ENCODE data around the gene DUSP14. TPM values are rescaled to one million over a fixed set of nuclear protein-coding genes. Genes with fewer than 3 reads are reported as not detected.

DUSP14 gene
- total and polyA plus RNA-seq, 2 of the 8 experiments (the other 6 are each of a cell fraction or from before 2014, with no cell fraction given) = 22.1 to 37.9 TPM

DNA sequence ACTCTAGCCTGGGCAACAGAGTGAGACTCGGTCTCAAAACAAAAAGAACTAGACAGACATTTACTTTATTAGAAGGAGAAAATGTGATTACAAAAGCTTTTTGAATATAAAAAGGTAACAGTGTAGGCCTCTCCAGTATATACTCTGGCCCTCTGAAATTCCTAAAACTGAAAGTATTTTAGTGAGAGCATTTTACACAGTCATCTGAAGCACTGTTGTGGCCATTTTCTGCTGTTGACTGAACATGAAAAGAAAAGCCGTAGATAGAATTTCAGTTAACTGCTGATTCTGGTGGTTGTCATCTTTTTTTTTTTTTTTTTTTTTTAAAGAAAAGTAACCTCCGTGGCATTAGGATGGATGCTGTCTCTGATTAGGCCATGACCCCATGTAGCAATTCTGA lies 15.6 kb downstream of the DUSP14 start:
- H3K79me1 ChIP-seq (ENCODE audit: low read depth, low read length) = peaks cover 17% of the 10 kb centered on the region
- no peak overlapping the region for H3K4ac ChIP-seq (replicated peaks; ENCODE audit: insufficient read length, low read depth, low read length)
- H3K9ac ChIP-seq (replicated peaks in 1 of 4; ENCODE audit: extremely low read depth in 1 of 4, low read depth in 3 of 4, low read length in 3 of 4) = no peak overlapping the region
- H3K27me3 ChIP-seq (replicated peaks in 1 of 4; ENCODE audit: control insufficient read depth in 3 of 4, extremely low read depth in 1 of 4, insufficient read depth in 3 of 4, low read length in 3 of 4) = no peaks in the 10 kb centered on the region
- no peak overlapping the region for H2BK5ac ChIP-seq (ENCODE audit: low read depth, low read length)
- no peak overlapping the region for H3K4me2 ChIP-seq (ENCODE audit: insufficient read depth in 1 of 2, low read depth in 2 of 2, low read length in 2 of 2)
- H3K4me1 ChIP-seq (replicated peaks in 1 of 4; ENCODE audit: control insufficient read depth in 3 of 4, insufficient read depth in 4 of 4, low read length in 3 of 4) = peaks cover 0 to 3% (median 1%) of the 10 kb centered on the region in 4 experiments; a peak in 3 of 7 replicates
- no peak for DNase-seq (ENCODE audit: low read depth in 1 of 2, low spot score in 2 of 2)
- H3K27ac ChIP-seq (ENCODE audit: low read depth, low read length) = no peak overlapping the region
- H3K79me2 ChIP-seq (ENCODE audit: control insufficient read depth in 1 of 2, insufficient read depth in 2 of 2, low read length in 2 of 2) = peaks cover 0 to 45% of the 10 kb centered on the region in 2 experiments; a peak in 3 of 4 replicates
- H2BK120ac ChIP-seq (replicated peaks; ENCODE audit: low read depth, low read length) = no peak overlapping the region
- H2AFZ ChIP-seq (ENCODE audit: low read length) = no peak overlapping the region
- H3K4me3 ChIP-seq (ENCODE audit: extremely low read depth in 1 of 4, insufficient read depth in 2 of 4, low read depth in 3 of 4, low read length in 4 of 4) = no peak overlapping the region
- no peak overlapping the region for H3K18ac ChIP-seq (ENCODE audit: extremely low read depth, low read length)
- H2BK12ac ChIP-seq (ENCODE audit: low read depth, low read length) = no peak overlapping the region
- H3K23me2 ChIP-seq (ENCODE audit: low read depth, low read length) = no peaks in the 10 kb centered on the region
- ChIA-PET POLR2A (ENCODE audit: partially characterized antibody) (interaction anchor here (0.9 to 2.8 kb wide), 2 partner anchors 11 to 14 kb away, joined by 3 to 8 read pairs; no protein-coding TSS in a partner anchor), CTCF (ENCODE audit: partially characterized antibody) (interaction anchor here (0.6 to 4.2 kb wide), 8 partner anchors 10 to 103 kb away, joined by 3 to 27 read pairs (median 6); no protein-coding TSS in a partner anchor)
- 100% methylated on average over 3 of the region's 3 CpGs; no CpG with 5 or more reads in 1 of the 2 experiments for WGBS, 2 experiments (ENCODE audit: extremely low coverage in 1 of 2, insufficient coverage in 1 of 2, insufficient read length in 1 of 2, insufficient replicate concordance in 2 of 2, low coverage in 1 of 2, low lambda C conversion rate in 2 of 2, missing lambda C conversion rate in 1 of 2)
- no peak overlapping the region for H2AK5ac ChIP-seq (ENCODE audit: low read depth, low read length)
- peaks cover 4 to 10% of the 10 kb centered on the region in 2 experiments for H4K20me1 ChIP-seq (replicated peaks in 1 of 2; ENCODE audit: control insufficient read depth in 1 of 2, insufficient read depth in 2 of 2, low read length in 2 of 2)
- no peak overlapping the region for H4K8ac ChIP-seq (ENCODE audit: extremely low read depth, insufficient read depth, low read length)
- no peak overlapping the region for H2BK20ac ChIP-seq (ENCODE audit: low read length)
- H4K91ac ChIP-seq (replicated peaks; ENCODE audit: insufficient read length, low read length) = no peak overlapping the region
- TF ChIP-seq KDM1A (IDR thresholded peaks at IDR 0.05; ENCODE audit: borderline replicate concordance, low read length) (no peak), EGR1 (IDR thresholded peaks at IDR 0.05; ENCODE audit: borderline replicate concordance, low read depth, low read length) (no peak), SRF (IDR thresholded peaks at IDR 0.05; ENCODE audit: low read depth, low read length) (no peak), CHD1 (IDR thresholded peaks at IDR 0.05; ENCODE audit: low read depth, low read length) (no peak), JUND (IDR thresholded peaks at IDR 0.05; ENCODE audit: low read length) (no peak), SIX5 (IDR thresholded peaks at IDR 0.05; ENCODE audit: low read depth, low read length) (no peak), MAFK (IDR thresholded peaks at IDR 0.05; ENCODE audit: low read depth, low read length) (no peak)
- TF ChIP-seq, protein P1, sequence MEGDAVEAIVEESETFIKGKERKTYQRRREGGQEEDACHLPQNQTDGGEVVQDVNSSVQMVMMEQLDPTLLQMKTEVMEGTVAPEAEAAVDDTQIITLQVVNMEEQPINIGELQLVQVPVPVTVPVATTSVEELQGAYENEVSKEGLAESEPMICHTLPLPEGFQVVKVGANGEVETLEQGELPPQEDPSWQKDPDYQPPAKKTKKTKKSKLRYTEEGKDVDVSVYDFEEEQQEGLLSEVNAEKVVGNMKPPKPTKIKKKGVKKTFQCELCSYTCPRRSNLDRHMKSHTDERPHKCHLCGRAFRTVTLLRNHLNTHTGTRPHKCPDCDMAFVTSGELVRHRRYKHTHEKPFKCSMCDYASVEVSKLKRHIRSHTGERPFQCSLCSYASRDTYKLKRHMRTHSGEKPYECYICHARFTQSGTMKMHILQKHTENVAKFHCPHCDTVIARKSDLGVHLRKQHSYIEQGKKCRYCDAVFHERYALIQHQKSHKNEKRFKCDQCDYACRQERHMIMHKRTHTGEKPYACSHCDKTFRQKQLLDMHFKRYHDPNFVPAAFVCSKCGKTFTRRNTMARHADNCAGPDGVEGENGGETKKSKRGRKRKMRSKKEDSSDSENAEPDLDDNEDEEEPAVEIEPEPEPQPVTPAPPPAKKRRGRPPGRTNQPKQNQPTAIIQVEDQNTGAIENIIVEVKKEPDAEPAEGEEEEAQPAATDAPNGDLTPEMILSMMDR (IDR thresholded peaks at IDR 0.05; ENCODE audit: control extremely low read depth in 1 of 3, insufficient read depth in 1 of 3, low read depth in 1 of 3, low read length in 3 of 3) = no peak
- no peaks in the 10 kb centered on the region for H3K9me3 ChIP-seq (ENCODE audit: insufficient read depth in 2 of 2, low read depth in 1 of 2, low read length in 1 of 2)
- no peak overlapping the region for H4K5ac ChIP-seq (ENCODE audit: insufficient read length, low read depth, low read length)
- no peak for FAIRE-seq
- no peak overlapping the region for H3K23ac ChIP-seq (ENCODE audit: insufficient read length)
- H3K14ac ChIP-seq (ENCODE audit: insufficient read length) = no peak overlapping the region
- no peaks in the 10 kb centered on the region for H3K36me3 ChIP-seq (ENCODE audit: control insufficient read depth in 2 of 4, insufficient read depth in 4 of 4, low read length in 3 of 4)
- no peak overlapping the region for H2BK15ac ChIP-seq (ENCODE audit: low read length)
- no peak overlapping the region for H3K56ac ChIP-seq (replicated peaks; ENCODE audit: insufficient read length, low read depth, low read length)
